Measurements from ENCODE around the gene GALNT2. TPM values are rescaled to one million over a fixed set of nuclear protein-coding genes. Genes with fewer than 3 reads are reported as not detected.

The GALNT2 gene
- total and polyA plus RNA-seq, 4 donors: 47.5 to 182 (median 114) TPM

GRCh38 chr1:230163205-230163604, 96.2 kb downstream of the GALNT2 start:
- no peak overlapping the region for H3K4me3 ChIP-seq (ENCODE audit: low read depth in 1 of 3, low read length in 3 of 3)
- DNase-seq (ENCODE audit: low spot score): peak; percentile 31
- no peaks in the 10 kb centered on the region for H3K27me3 ChIP-seq (ENCODE audit: control insufficient read depth in 4 of 4, insufficient read depth in 4 of 4, low read length in 3 of 4)
- 86% methylated on average over 6 of the region's 6 CpGs for WGBS
- H3K4me1 ChIP-seq (ENCODE audit: control insufficient read depth in 4 of 4, insufficient read depth in 4 of 4, low read length in 3 of 4): peaks cover 29 to 68% (median 57%) of the 10 kb centered on the region in 4 donors
- H3K9me3 ChIP-seq (ENCODE audit: control insufficient read depth in 4 of 4, low read length in 3 of 4): no peaks in the 10 kb centered on the region
- no peak overlapping the region for H3K9ac ChIP-seq (ENCODE audit: low read depth in 1 of 2, low read length in 2 of 2)
- no peak for TF ChIP-seq JUND (IDR thresholded peaks at IDR 0.05)
- TF ChIP-seq, protein P1, sequence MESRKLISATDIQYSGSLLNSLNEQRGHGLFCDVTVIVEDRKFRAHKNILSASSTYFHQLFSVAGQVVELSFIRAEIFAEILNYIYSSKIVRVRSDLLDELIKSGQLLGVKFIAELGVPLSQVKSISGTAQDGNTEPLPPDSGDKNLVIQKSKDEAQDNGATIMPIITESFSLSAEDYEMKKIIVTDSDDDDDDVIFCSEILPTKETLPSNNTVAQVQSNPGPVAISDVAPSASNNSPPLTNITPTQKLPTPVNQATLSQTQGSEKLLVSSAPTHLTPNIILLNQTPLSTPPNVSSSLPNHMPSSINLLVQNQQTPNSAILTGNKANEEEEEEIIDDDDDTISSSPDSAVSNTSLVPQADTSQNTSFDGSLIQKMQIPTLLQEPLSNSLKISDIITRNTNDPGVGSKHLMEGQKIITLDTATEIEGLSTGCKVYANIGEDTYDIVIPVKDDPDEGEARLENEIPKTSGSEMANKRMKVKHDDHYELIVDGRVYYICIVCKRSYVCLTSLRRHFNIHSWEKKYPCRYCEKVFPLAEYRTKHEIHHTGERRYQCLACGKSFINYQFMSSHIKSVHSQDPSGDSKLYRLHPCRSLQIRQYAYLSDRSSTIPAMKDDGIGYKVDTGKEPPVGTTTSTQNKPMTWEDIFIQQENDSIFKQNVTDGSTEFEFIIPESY (IDR thresholded peaks at IDR 0.05): no peak
- no peak for TF ChIP-seq FOXA2 (IDR thresholded peaks at IDR 0.05)
- no peak for TF ChIP-seq YY1 (IDR thresholded peaks at IDR 0.05)
- no peak for TF ChIP-seq TAF1 (conservative IDR thresholded peaks at IDR 0.05)
- TF ChIP-seq RXRA (IDR thresholded peaks at IDR 0.05): no peak
- TF ChIP-seq GABPA (IDR thresholded peaks at IDR 0.05 in 1 of 2, conservative IDR thresholded peaks at IDR 0.05 in 1 of 2): no peak
- no peak for TF ChIP-seq SP1 (IDR thresholded peaks at IDR 0.05)
- TF ChIP-seq NR2F2 (IDR thresholded peaks at IDR 0.05): no peak
- TF ChIP-seq REST (IDR thresholded peaks at IDR 0.05): no peak
- no peaks in the 10 kb centered on the region for H3K36me3 ChIP-seq (ENCODE audit: control insufficient read depth in 4 of 4, insufficient read depth in 3 of 4, low read depth in 1 of 4, low read length in 3 of 4)
- peak overlapping the region; percentile 87 to 89 for H3K27ac ChIP-seq (ENCODE audit: low read depth in 1 of 2, low read length in 2 of 2)

DNA sequence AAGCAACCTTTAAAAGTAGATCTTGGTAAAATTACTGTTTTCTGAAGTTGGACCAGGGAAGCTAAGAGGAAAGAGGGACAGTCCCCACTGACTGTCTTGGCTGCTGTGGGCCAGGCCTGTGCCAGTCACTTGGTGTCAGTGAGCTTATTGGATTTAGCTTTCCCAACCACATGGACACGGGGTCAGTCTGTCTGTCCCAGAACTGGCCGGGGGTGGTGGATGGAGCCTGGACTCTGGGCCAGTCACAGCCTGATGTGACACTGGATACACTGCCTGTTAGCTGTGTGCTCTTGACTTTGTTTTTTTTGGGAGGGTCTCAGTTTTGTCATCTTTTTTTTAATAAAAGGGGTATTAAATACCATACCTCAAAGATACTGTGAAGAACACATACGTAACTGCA, 96.7 kb downstream of the GALNT2 start:
- Histone ChIP-seq H3K36me3 (ENCODE audit: control insufficient read depth in 4 of 4, insufficient read depth in 3 of 4, low read depth in 1 of 4, low read length in 3 of 4) (no peaks in the 10 kb centered on the region), H3K27me3 (ENCODE audit: control insufficient read depth in 4 of 4, insufficient read depth in 4 of 4, low read length in 3 of 4) (no peaks in the 10 kb centered on the region), H3K4me1 (ENCODE audit: control insufficient read depth in 4 of 4, insufficient read depth in 4 of 4, low read length in 3 of 4) (peaks cover 25 to 63% (median 52%) of the 10 kb centered on the region in 4 donors), H3K27ac (ENCODE audit: low read depth in 1 of 2, low read length in 2 of 2) (peak overlapping the region; percentile 87 to 89), H3K9ac (ENCODE audit: low read depth in 1 of 2, low read length in 2 of 2) (peak overlapping the region in 1 of 2 donors; percentile 45), H3K4me3 (ENCODE audit: low read depth in 1 of 3, low read length in 3 of 3) (no peak overlapping the region), H3K9me3 (ENCODE audit: control insufficient read depth in 4 of 4, low read length in 3 of 4) (no peaks in the 10 kb centered on the region)
- 52% methylated on average over 3 of the region's 3 CpGs for WGBS
- TF ChIP-seq JUND (IDR thresholded peaks at IDR 0.05) (peak; percentile 28 to 67), CTCF (IDR thresholded peaks at IDR 0.05; ENCODE audit: low read depth, low read length, missing input control) (no peak), YY1 (IDR thresholded peaks at IDR 0.05) (peak; percentile 48), RAD21 (IDR thresholded peaks at IDR 0.05) (peak; percentile 41 to 62), REST (IDR thresholded peaks at IDR 0.05) (peak; percentile 28), GABPA (IDR thresholded peaks at IDR 0.05 in 1 of 2, conservative IDR thresholded peaks at IDR 0.05 in 1 of 2) (no peak), FOXA1 (IDR thresholded peaks at IDR 0.05) (peak; percentile 35), HNF4G (IDR thresholded peaks at IDR 0.05) (peak; percentile 34), FOXA2 (IDR thresholded peaks at IDR 0.05) (peak; percentile 58), TAF1 (conservative IDR thresholded peaks at IDR 0.05) (peak; percentile 58), MAX (IDR thresholded peaks at IDR 0.05) (peak; percentile 80), RXRA (IDR thresholded peaks at IDR 0.05) (peak; percentile 82 to 96), NR2F2 (IDR thresholded peaks at IDR 0.05) (no peak), HNF4A (conservative IDR thresholded peaks at IDR 0.05) (peak; percentile 87 to 93), EGR1 (IDR thresholded peaks at IDR 0.05; ENCODE audit: low read depth in 2 of 2) (peak in 1 of 2 donors; percentile 30), SP1 (IDR thresholded peaks at IDR 0.05) (peak; percentile 76)
- TF ChIP-seq, protein P2, sequence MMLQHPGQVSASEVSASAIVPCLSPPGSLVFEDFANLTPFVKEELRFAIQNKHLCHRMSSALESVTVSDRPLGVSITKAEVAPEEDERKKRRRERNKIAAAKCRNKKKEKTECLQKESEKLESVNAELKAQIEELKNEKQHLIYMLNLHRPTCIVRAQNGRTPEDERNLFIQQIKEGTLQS (IDR thresholded peaks at IDR 0.05): no peak
- TF ChIP-seq, protein P1 (IDR thresholded peaks at IDR 0.05): peak; percentile 62
- DNase-seq (ENCODE audit: low spot score): peak; percentile 47
